DMS 273 treated with DMSO at 0.1 percent for 48 hours (cell line): ENCODE data around the gene MSMB.
"Not testable (repeated sequence)": the region's sequence is repeated elsewhere in the genome, so short reads cannot be mapped to it uniquely, and the experiment has no call there.

Experiments used
- DNase-seq: peaks from one replicate; lab custom pipeline; 2025; lab: John Stamatoyannopoulos, UW

Gene MSMB

GRCh38 chr10:46046261-46046660 is at the start of gene MSMB:
Gene MSMB (minus strand): TSS chr10:46046269. CDS start chr10:46046237, 32 bp downstream.
- no peak for DNase-seq

- DNase-seq = no peak
These were observed 49.1 kb upstream of the MSMB start for GRCh38 chr10:46094931-46095750.

GRCh38 chr10:46094197-46094500 is 48.1 kb upstream of the MSMB start:
- DNase-seq = no peak

- not testable (repeated sequence) for DNase-seq
These were observed 47.5 kb upstream of the MSMB start for GRCh38 chr10:46093316-46094196.

GRCh38 chr10:46092524-46093081 is 46.5 kb upstream of the MSMB start:
- no peak for DNase-seq

- DNase-seq = no peak
These were observed 45.9 kb upstream of the MSMB start for GRCh38 chr10:46091828-46092523.

GRCh38 chr10:46091080-46091827 is 45.2 kb upstream of the MSMB start:
- DNase-seq = no peak

GRCh38 chr10:46090258-46090812 is 44.3 kb upstream of the MSMB start:
- no peak for DNase-seq

GRCh38 chr10:46087381-46087780 is 41.3 kb upstream of the MSMB start:
- DNase-seq = not testable (repeated sequence)

- DNase-seq = no peak
These were observed 38.5 kb upstream of the MSMB start for GRCh38 chr10:46084321-46085165.

- no peak for DNase-seq
These were observed 34.8 kb upstream of the MSMB start for GRCh38 chr10:46080886-46081285.

GRCh38 chr10:46079831-46080585 is 33.9 kb upstream of the MSMB start:
- DNase-seq = no peak

GRCh38 chr10:46077731-46078413 is 31.8 kb upstream of the MSMB start:
- DNase-seq = no peak

GRCh38 chr10:46077141-46077554 is 31.1 kb upstream of the MSMB start:
- no peak for DNase-seq

- DNase-seq = no peak
These were observed 29.8 kb upstream of the MSMB start for GRCh38 chr10:46075869-46076268.

GRCh38 chr10:46074196-46074946 is 28.3 kb upstream of the MSMB start:
- no peak for DNase-seq

GRCh38 chr10:46073564-46073963 is 27.5 kb upstream of the MSMB start:
- no peak for DNase-seq

- no peak for DNase-seq
These were observed 24.7 kb upstream of the MSMB start for GRCh38 chr10:46070749-46071148.
